Measurements from ENCODE around the gene FGF1. TPM values are rescaled to one million over a fixed set of nuclear protein-coding genes. Genes with fewer than 3 reads are reported as not detected.

Gene FGF1
- polyA plus RNA-seq (ENCODE audit: insufficient read length in 4 of 4), result 10 to 100 TPM; 16.1 to 29.7 (median 26.3) TPM

GRCh38 chr5:142685418-142686209 is at the start of gene FGF1:
Gene FGF1 (minus strand): TSS chr5:142686090. CDS start chr5:142614127, 71,963 bp downstream.
- DNase-seq (ENCODE audit: low read depth in 4 of 4, low spot score in 3 of 4), result no peak

GRCh38 chr5:142727735-142728047 is 41.8 kb upstream of the FGF1 start:
- no peak for DNase-seq (ENCODE audit: low read depth in 4 of 4, low spot score in 3 of 4)

GRCh38 chr5:142726188-142726731 is 40.4 kb upstream of the FGF1 start:
- no peak for DNase-seq (ENCODE audit: low read depth in 4 of 4, low spot score in 3 of 4)

GRCh38 chr5:142725231-142726187 is 39.6 kb upstream of the FGF1 start:
- no peak for DNase-seq (ENCODE audit: low read depth in 4 of 4, low spot score in 3 of 4)

GRCh38 chr5:142724821-142725220 is 38.9 kb upstream of the FGF1 start:
- DNase-seq (ENCODE audit: low read depth in 4 of 4, low spot score in 3 of 4), result no peak

- DNase-seq (ENCODE audit: low read depth in 4 of 4, low spot score in 3 of 4), result no peak
These were observed 37.0 kb upstream of the FGF1 start for GRCh38 chr5:142722896-142723295.

- no peak for DNase-seq (ENCODE audit: low read depth in 4 of 4, low spot score in 3 of 4)
These were observed 36.3 kb upstream of the FGF1 start for GRCh38 chr5:142722146-142722545.

- no peak for DNase-seq (ENCODE audit: low read depth in 4 of 4, low spot score in 3 of 4)
These were observed 34.9 kb upstream of the FGF1 start for GRCh38 chr5:142720641-142721271.

GRCh38 chr5:142719836-142720370 is 34.0 kb upstream of the FGF1 start:
- DNase-seq (ENCODE audit: low read depth in 4 of 4, low spot score in 3 of 4), result no peak

- no peak for DNase-seq (ENCODE audit: low read depth in 4 of 4, low spot score in 3 of 4)
These were observed 31.8 kb upstream of the FGF1 start for GRCh38 chr5:142717582-142718215.

GRCh38 chr5:142716963-142717362 is 31.1 kb upstream of the FGF1 start:
- peak in 2 of 4 donors; percentile 50 to 51 for DNase-seq (ENCODE audit: low read depth in 4 of 4, low spot score in 3 of 4)

GRCh38 chr5:142715291-142715690 is 29.4 kb upstream of the FGF1 start:
- no peak for DNase-seq (ENCODE audit: low read depth in 4 of 4, low spot score in 3 of 4)

- DNase-seq (ENCODE audit: low read depth in 4 of 4, low spot score in 3 of 4), result peak; percentile 81 to 88 (median 82)
These were observed 27.3 kb upstream of the FGF1 start for GRCh38 chr5:142713121-142713706.

GRCh38 chr5:142703153-142703552 is 17.3 kb upstream of the FGF1 start:
- DNase-seq (ENCODE audit: low read depth in 4 of 4, low spot score in 3 of 4), result no peak

- no peak for DNase-seq (ENCODE audit: low read depth in 4 of 4, low spot score in 3 of 4)
These were observed 15.9 kb upstream of the FGF1 start for GRCh38 chr5:142701673-142702311.

GRCh38 chr5:142700566-142700965 is 14.7 kb upstream of the FGF1 start:
- no peak for DNase-seq (ENCODE audit: low read depth in 4 of 4, low spot score in 3 of 4)

GRCh38 chr5:142699184-142699720 is 13.4 kb upstream of the FGF1 start:
- DNase-seq (ENCODE audit: low read depth in 4 of 4, low spot score in 3 of 4), result peak; percentile 81 to 83 (median 82)

GRCh38 chr5:142698447-142699183 is 12.7 kb upstream of the FGF1 start:
- DNase-seq (ENCODE audit: low read depth in 4 of 4, low spot score in 3 of 4), result no peak

All from right renal pelvis (tissue), 4 donors.